Umbilical cord (tissue), 2 donors: ENCODE results near the gene CCN2. TPM values are rescaled to one million over a fixed set of nuclear protein-coding genes. Genes with fewer than 3 reads are reported as not detected.
A peak's percentile ranks its signal among the peaks of the same experiment; 100 is the strongest.
"Not testable (repeated sequence)": the region's sequence is repeated elsewhere in the genome, so short reads cannot be mapped to it uniquely, and the experiment has no call there.

Source experiments
- DNase-seq: peaks from one replicate; pipeline ENCODE4 v3.0.0-alpha.2; 2015; ENCODE audit warnings: low spot score
- total RNA-seq: library from RNA; depleted of rRNA; stranded (reverse); fragments of >200 nt; gene quantifications from one replicate; pipeline ENCODE4 v1.2.3, GENCODE V29; 2014; ENCODE audit warnings: low replicate concordance; ENCODE audit not compliant: insufficient read depth

Gene CCN2
- total RNA-seq, 1 donor from 2014 or later: 376 TPM

DNA sequence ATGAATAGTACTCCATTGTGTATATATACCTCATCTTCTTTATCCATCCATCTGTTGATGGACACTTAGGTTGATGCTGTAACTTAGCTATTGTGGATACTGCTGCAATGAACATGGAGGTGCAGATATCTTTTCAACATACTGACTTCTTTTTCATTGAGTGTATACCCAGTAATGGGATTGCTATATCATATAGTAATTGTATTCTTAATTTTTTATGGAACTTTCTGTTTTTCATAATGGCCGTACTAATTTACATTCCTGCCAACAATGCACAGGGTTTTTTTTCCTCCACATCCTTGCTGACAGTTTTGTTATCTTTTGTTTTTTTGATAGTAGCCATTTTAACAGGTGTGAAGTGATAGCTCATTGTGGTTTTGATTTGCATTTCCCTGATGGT, 5.2 kb downstream of the CCN2 start:
- DNase-seq: no peak

GRCh38 chr6:131937703-131938631, 13.2 kb downstream of the CCN2 start:
- peak; percentile 49 for DNase-seq

DNA sequence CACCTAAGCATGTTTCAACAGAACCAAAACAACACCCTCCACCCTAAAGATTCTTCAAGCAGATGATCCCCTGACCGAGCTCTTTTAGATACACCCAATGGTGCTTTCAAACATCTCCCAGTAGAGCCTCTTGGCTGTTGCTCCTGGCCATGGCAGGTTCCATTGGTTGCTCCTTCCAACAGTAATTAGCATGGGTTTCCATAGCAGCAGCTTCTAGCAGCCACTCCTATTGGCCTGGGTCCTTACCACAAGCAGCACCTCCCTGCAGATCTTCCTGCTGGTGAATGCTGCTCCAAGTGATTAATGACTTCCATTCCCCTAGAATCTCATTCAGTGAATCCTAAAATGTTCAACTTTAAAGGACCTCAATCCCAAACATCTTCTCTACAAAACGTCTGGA, 13.9 kb downstream of the CCN2 start:
- no peak for DNase-seq

DNA sequence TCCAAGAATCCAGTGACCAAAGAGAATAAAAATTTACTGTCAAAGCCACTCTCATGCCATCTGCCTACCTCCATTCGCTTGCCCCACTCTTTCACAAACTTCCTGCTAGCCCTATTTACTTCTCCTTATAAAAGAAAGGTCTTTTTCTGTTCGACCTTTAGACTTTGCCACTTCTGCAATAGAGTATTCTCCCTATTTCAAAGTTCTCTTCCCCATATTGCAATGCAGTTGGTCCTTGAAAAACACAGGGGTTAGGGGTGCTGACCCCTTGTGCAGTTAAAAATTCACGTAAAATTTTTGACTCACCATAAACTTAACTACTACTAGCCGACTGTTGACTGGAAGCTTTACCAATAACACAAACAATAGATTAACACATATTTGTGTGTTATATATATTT, 15.0 kb downstream of the CCN2 start:
- DNase-seq: no peak

- peak; percentile 87 for DNase-seq
Observed at GRCh38 chr6:131931063-131931750, 20.0 kb downstream of the CCN2 start.

GRCh38 chr6:131929976-131930375, 21.2 kb downstream of the CCN2 start:
- DNase-seq: no peak

GRCh38 chr6:131929264-131929663, 21.9 kb downstream of the CCN2 start:
- DNase-seq: no peak

GRCh38 chr6:131924881-131925474, 26.2 kb downstream of the CCN2 start:
- DNase-seq: peak; percentile 55

DNA sequence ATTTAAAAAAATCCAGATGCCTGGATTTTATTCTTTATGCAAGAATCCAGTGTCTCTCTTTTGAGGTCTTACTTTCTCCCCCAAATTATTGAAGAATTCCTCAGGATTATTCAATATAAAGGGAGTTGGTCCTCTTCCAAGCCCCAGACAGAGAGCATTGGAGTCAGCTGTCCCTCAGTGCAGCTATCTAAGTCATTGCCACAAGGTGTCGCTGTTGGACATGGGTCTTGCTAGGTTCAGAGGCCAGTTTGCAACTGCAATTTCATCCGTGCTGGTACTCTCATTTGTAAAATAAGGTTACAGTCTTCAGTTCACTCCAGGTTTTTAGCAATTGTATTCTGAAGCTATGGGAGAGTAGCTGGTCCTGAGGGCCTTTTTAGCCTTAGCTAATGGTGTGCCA, 27.8 kb downstream of the CCN2 start:
- DNase-seq: no peak

- no peak for DNase-seq
Observed at GRCh38 chr6:131920656-131921055, 30.5 kb downstream of the CCN2 start.

GRCh38 chr6:131918650-131919355, 32.4 kb downstream of the CCN2 start:
- DNase-seq: no peak

GRCh38 chr6:131917763-131918649, 33.2 kb downstream of the CCN2 start:
- no peak for DNase-seq

- no peak for DNase-seq
Observed at GRCh38 chr6:131917318-131917717, 33.9 kb downstream of the CCN2 start.

DNA sequence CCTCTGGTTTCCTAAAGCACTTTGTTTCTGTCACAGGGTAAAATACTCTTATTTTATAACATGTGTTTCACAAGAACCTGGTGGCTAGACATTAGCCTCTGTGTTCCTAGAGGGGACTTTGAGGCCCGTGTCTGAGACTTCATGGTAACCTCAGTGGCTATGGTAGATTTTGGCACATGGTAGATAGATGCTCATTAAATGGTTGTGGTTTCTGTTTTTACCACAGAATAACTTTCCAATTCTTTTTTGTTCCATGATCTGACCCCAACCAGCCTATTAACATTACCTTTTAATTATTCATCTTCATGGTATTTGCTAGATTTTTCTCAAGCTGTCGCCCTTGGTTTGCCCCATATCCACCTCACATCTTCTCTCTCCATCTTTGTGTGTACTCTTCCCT, 34.3 kb downstream of the CCN2 start:
- DNase-seq: no peak

DNA sequence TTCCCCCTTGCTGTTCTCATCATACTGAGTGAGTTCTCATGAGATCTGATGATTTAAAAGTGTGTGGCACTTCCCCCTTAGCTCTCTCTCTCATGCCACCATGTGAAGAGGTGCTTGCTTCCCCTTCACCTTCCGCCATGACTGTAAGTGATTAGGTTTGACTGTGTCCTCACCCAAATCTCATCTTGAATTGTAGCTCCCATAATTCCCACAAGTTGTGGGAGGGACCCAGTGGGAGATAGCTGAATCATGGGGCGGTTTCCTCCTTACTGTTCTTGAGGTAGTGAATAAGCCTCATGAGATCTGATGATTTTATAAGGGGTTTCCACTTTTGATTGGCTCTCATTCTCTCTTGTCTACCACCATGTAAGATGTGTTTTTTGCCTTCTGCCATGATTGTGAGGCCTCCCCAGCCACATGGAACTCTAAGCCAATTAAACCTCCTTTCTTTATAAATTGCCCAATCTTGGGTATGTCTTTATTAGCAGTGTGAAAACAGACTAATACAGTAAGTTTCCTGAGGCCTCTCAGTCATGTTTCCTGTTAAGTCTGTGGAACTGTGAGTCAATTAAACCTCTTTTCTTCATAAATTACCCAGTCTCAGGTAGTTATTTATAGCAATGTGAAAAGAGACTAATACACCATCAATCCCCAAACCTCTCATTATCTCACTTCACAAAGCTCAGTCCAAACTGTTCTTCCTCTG, 34.9 kb downstream of the CCN2 start:
- not testable (repeated sequence) for DNase-seq

GRCh38 chr6:131914967-131915751, 36.0 kb downstream of the CCN2 start:
- DNase-seq: peak; percentile 84

- DNase-seq: no peak
Observed at GRCh38 chr6:131914234-131914633, 36.9 kb downstream of the CCN2 start.

DNA sequence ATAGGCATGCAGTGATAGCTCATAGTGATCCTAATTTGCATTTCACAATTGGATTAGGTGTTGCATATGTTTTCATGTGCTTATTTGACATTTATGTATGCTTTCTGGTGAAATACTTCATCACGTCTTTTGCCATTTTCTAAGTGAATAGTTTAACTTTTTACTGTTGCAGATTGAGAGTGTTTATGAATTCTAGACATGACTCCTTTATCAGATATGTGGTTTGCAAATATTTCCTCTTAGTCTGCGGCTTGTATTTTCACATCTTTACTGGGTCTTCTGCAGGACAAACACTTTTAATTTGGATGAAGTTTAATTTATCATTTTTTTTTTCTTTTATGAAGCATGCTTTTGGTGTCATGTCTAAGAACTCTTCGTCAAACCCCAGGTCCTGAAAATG, 39.2 kb downstream of the CCN2 start:
- no peak for DNase-seq

- no peak for DNase-seq
Observed at GRCh38 chr6:131910956-131911355, 40.2 kb downstream of the CCN2 start.
